NOMO-1 (cell line): Measurements from ENCODE around the gene ABCG8.

Experiments
- DNase-seq, 2 experiments: peaks; one replicate each; lab custom pipeline; 2025; ENCODE audit not compliant: unreplicated experiment in 2 of 2; lab: John Stamatoyannopoulos, UW

Gene ABCG8

DNA sequence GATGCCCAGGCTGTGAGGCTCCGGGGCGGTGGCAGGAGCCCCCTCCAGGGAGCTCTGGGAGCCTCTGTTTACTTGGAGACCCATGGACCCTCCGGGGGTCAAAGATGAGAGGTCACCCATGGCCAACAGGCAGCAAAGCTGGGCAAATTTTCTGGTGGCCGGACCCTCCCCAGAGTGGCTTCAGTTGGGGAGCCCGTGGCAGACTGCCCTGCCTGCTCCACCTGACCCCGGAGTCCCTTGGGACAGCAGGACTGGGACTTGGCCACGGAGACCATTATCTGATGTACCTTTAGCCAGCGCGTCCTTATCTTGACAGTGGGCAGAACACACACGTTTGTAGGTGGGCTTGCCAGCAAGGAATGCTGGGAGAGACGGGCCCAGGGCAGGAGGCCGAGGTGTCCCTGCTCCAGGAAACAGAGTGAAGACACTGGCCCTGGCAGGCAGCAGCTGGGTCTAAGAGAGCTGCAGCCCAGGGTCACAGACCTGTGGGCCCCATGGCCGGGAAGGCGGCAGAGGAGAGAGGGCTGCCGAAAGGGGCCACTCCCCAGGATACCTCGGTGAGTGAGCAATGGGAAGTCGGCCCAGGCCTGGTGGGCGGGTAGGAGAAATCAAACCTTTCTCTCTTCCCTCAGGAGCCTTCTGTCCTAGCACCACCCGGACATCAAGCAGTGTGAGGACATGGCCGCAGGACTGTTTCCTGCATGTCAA, at the start of gene ABCG8, which contains the start of gene ABCG5:
Gene ABCG8, plus strand, starts transcription at position 412 of the 708 bp plus-strand sequence. Its CDS starts 83 bp downstream, at position 495.
Gene ABCG5, minus strand, starts transcription at position 280 of the 708 bp plus-strand sequence. Its CDS starts 160 bp downstream, at position 120.
- no peak for DNase-seq

GRCh38 chr2:43790147-43790546, 48.6 kb upstream of the ABCG8 start:
- DNase-seq = no peak

DNA sequence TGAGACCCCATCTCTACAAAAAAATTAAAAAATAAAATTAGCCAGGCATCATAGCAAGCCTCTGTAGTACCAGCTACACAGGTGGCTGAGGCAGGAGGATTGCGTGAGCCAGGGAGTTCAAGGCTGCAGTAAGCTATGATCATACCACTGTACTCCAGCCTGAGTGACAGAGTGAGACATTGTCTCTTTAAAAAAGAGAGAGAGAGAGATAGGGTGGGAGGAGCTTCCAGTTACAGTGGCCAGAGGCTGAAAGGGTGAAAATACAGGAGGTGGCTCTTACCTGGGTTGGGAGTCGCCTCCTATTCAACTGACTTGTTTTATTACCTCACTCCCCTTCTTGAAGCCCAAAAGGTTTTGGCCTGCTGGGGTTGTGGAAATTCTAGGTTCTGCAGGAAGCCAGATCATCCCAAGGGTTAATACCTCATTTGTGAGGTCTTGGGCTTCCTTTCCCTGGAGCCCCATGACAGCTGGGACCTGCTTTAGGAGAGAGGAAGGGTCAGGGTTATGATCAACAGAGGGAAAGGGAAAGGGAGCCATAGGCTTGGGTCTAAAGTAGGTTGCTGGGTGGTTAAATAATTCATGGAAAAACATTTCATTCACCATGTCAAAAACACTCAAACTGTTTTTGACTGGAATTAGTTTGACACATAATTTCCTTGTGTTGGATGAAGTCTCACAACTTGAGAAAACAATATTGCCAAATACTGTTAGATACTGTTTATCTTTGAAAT, 47.6 kb upstream of the ABCG8 start:
- DNase-seq = no peak

DNA sequence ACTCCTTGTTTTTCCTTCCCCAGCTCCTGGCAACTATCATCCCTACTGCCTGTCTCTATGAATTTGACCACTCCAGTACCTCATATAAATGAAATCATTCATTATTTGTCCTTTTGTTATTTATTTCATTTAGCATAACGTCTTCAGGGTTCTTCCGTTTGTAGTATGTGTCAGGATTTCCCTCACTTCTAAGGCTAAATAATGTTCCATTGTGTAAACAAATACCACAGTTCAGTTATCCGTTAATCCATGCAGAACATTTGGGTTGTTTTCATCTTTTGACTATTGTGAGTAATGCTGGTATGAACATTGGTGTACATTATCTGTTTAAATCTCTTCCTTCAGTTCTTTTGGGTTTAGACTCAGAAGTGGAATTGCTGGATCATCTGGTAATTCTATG, 46.1 kb upstream of the ABCG8 start:
- no peak for DNase-seq

GRCh38 chr2:43794956-43795355, 43.8 kb upstream of the ABCG8 start:
- DNase-seq = no peak

- DNase-seq = no peak
Observed at GRCh38 chr2:43796206-43796605, 42.6 kb upstream of the ABCG8 start.

GRCh38 chr2:43798300-43798699, 40.5 kb upstream of the ABCG8 start:
- peak in 1 of 2 experiments; percentile 1 for DNase-seq

DNA sequence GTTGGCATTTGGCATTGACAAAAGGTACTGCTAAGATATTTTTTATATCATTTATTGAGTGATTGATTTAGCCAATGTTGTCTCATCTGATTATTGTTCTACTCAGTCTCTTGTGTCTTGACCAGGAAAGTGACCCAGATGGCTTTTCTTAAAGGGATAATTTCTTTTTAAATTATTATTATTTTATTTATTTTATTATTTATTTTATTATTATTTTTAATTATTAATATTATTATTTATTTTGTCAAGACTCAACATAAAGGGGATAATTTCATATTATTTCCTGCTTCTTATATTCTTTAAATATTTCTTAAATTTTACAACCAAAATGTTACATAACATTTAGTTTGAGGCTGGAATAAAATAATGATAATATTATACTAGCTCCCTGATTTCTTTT, 37.9 kb upstream of the ABCG8 start:
- DNase-seq = no peak

DNA sequence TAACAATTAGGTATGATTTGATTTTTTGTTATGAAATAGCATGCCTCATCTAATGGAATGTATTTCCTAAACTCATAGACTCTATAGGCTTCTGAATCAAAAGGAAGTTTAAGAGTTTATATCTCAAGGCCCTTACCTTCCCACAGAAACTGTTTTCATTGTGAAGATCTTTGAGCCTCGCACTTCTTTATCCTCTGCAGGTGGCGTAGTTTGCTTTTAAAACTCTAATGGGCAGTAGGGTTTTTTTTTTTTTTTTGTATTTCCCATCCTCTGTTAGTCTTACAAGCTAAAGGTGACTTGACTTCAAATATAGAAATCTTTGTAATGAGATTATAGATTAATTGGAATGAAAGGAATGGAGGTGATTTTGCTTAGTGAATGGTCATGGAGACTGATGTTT, 36.6 kb upstream of the ABCG8 start:
- no peak for DNase-seq

GRCh38 chr2:43803113-43803512, 35.7 kb upstream of the ABCG8 start:
- no peak for DNase-seq

DNA sequence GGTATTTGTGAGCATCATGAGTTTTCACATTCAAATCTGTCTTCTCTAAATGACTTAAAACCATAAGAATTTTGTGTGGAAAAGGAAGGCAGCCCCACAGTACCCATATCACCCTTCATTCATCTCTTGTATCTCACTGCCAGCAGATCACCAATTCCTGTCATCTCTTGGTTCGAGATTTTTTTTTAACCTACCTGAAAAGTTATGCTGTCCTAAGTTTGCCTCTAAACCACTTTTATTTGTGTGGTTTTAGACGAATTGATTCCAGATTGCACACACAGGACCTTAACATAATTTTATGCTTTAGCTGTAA, 32.1 kb upstream of the ABCG8 start:
- DNase-seq = no peak

- no peak for DNase-seq
Observed at GRCh38 chr2:43810452-43810851, 28.3 kb upstream of the ABCG8 start.

DNA sequence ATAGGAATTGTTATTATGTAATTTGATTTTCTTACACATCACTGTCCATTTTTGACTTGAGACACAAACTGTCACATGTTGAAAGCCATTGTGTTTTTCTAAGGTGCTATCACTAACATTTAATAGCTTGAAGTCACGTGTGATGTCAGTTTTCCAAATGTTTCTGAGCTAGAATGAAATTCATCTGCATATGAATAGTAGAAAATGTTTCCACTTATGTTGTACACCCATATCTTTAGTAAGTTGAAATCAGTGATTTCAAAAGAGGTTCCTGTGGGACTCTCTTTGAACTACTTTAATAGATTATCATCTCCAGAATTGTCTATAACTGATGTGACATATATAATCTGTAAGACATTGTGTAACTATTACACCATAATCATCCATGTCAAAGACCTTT, 27.9 kb upstream of the ABCG8 start:
- DNase-seq = no peak

GRCh38 chr2:43812006-43812405, 26.8 kb upstream of the ABCG8 start:
- DNase-seq = no peak

DNA sequence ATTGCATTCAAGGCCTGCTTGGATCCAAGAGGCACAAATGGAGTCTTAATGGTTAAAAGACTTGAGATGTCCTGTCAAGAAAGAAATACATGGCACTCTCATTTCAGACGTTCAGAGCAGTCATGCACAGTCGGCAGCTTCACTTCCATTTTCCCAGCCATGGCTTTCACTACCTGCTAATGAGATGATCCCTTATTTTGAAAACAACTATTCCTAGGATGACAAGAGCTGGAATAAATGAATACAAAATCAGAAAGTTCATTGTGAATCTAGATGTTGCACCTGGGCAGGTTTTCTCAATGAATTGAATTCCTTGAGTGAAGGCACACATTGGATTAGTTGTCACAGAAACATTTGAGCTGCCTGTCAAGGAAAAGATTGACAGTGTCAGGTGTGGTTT, 25.8 kb upstream of the ABCG8 start:
- no peak for DNase-seq

DNA sequence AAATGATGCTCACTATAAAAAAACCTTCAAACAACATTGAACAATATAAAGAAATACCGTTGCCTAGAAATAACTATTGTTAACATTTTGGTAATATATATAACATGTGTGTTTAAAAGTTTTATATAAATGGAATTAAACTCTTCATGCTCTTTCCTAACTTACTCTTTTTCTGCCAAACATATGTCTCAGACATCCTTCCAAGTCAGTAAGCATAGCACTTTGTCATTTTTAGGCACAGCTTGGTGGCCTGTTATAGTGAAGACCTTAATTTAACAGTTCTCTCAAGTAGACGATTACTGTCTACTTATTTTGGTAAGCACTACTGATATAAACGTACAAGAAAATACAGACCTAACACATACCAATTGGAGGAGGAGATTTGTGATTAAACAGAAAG, 24.1 kb upstream of the ABCG8 start:
- no peak for DNase-seq

DNA sequence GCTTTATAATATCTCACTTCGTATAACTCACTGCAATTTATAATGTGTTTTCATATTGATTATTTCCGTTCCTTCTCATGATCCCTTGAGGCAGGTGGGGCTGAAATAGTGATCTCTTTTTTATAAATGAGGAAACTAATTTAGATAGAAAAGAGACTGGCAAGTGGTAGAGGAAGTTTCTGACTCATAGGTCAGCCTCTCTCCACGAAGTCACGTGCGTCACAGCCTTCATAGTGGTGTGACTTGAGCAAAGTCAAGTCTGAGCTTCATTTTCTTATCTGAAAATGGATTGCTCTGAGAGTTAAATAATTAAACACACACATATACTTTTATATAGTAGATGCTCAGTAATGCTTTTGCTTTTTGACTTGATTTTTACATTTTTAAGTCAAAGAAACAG, 20.0 kb upstream of the ABCG8 start:
- DNase-seq = peak; percentile 55 to 79

DNA sequence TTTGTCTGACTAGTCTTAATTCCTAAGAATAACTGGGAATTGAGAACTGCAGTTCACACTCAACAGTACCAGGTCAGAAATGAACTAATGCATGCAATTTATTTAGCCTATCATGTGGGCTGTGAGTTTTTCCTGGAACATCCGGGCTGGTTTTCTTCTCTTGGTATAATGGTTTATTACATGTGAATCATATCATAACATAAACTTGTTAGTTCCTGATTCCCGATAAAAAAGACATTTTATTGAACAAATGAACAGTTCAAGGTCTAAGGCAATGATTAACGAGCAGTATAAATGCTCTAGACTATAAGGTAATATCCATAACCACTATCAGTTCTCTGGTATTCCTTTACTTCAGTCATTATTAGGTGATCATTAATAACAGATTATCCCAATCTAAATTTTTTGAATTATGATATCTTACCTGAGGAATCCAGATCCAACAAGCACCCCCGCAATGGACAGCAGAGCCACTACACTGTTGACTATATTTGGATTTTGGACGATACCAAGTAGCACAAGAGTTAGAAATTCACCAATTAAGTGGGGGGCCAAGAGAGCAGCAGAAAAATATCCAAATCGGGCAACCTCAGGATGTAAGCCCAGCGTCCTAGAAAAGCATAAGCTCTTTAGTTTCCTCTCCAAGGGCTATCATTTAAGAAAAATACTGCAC, 19.1 kb upstream of the ABCG8 start:
- no peak for DNase-seq

DNA sequence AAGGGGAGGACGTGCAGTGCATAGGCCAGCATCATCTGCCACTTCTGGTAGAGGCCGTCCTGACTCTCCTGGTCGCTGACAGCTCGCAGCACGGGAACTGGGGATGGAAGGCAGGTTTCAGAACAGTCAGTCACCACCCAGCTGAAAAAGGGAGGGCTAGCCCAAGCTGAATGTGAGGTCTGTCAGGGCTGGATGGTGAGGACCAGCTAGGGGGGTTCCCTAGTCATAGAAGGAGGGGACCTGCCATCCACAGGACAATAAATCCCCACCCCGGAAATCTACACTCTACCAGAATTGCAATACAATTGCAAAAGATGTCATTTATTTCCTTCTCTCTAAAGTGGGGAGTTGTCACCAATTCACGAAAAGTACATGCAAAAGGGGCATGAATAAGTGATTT, 15.9 kb upstream of the ABCG8 start:
- DNase-seq = no peak

DNA sequence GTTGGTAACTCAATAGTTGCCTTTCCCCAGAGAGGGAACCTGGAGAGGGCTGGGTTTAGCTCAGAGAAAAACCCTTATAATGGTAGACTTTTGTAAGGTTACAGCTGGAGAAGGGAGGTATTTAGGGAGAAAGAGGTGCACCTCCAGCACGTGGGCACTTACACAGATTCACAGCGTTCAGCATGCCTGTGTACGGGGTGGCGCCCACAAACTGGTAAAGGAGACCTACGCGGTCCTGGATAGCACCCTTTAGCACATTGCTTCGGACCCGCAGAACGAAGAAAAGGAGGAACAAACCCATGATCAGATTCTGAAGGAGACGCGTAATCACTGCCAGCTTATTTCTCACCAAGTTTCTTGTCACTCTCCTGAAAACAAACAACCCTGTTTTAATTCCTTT, 15.0 kb upstream of the ABCG8 start:
- no peak for DNase-seq

DNA sequence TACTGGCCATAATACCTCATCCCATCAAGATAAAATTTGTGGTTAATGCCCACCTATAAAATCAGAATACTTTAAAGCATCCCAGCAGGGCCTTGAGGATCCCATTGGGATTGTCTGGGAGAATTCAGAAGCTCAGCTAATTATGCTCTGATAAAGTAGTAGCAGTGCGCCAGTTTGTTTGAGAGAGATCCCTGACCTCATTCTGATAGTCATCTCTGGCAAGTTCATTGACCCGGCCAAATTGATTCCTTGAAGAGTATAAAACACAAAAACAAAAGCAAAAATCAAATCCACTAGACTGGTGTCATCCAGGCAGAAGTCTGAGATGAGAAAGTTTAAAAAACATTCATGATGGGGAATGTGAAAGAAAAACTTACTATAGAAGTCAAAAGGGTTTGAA, 14.3 kb upstream of the ABCG8 start:
- no peak for DNase-seq

DNA sequence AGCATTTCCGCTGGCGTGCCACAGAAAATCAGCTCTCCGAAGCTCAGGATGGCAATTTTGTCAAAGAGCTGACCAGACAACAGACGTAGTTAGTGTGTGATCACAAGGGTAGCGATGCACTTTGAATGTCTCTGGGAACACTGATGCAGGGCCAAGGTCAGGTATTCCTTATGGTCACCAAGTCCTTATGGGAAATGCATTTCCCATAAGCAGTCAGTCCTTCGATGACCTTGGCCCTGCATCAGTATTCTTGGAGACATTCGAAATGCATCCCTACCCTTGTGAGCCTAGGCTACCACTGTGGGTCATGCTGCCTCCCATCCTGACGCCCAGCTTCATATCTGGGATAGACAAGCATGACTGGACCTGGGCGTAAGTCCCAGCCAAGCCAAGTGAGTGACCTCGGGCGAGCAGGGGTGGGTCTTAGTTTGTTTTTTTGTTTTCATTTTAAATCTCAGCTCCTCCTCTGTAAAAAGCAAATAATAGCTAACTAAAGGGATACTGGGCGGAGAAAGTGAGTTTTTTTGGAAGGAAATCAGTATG, 13.7 kb upstream of the ABCG8 start:
- DNase-seq = no peak
